Stimulated activated CD4-positive, alpha-beta T cell treated with anti-CD3 and anti-CD28 coated beads, Interleukin-15, amount 100 ng/mL, for 1 hour (primary cell): Measurements from ENCODE around the gene CBX4.
A peak's percentile ranks its signal among the peaks of the same experiment; 100 is the strongest.

Source experiments
- DNase-seq, 2 donors: peaks; one replicate each; pipeline ENCODE4 v3.0.0-alpha.2; 2020; ENCODE audit warnings: low read depth in 1 of 2, low spot score in 1 of 2

Gene CBX4

DNA sequence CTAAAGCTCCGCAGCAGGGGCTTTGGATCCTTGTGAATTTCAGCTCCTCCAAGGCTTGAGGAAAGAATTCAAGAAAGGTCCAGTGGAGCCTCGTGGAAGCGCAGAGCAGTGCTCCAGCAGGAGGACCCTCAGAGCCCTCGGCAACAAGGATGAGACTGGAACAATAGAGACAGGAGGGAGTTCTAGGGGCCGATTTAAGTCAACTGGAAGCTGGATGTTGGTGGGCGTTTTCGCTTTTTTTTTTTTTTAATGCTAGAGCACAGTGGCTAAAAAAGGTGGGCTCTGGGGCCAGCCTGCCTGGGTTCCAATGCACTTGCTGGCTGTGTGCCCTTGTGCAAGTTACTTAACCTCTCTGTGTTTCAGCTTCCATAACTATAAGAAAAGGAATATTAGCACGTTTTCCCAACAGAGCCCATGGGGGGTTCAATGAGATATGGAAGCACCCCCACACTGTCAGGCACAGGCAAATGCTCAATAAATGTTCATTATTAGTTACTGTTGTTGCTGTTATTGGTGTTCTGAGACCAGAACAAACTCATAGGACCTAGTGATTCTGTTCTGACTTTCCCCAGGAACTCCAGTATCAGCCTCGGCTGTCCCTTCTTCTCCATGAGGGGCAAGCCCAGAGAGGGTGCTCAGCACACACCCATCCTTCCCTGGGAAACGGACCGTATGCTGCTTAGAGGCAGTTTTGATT, 37.1 kb downstream of the CBX4 start:
- no peak for DNase-seq

DNA sequence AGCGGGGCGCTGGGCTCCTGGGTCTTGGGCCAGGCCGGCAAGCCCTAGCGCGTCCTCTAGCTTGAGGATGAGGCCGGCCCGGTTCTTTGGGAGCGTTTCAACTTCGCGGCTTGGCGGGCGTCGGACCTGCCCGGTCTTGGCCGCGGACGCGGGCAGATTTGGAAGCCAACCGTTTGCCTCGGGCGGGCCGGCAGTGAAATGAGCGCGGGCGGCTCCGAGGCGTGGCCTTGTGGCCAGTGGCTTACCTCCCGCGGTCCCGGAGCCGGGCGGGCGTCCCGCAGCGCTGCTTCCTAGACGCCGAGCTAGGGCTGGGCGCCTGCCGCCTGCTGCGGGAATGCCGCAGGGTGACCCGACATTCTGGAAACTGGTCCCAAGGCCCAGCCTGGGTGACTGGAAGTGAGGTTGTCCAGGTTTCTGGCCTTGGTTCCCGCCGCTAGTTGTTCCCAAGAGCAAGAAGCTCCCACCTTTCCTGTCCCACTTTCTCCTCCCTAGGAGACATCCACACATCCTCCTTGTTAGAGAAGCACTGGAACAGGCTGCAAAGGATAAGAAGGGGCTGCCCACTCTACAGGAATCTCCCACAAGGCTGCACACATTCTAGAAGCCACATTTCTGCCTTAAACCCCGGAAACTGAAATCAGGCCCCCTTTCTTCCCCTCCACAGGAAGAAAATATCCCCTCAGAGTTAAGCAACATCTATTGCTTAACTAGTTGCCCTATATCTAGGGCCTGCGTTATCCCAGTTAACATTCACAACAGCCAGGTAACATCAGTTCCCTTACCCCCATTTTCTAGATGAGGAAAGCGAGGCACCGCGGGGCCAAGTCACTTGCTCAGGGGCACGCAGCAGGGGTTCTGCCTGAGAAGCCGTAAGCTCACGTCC, 37.8 kb downstream of the CBX4 start:
- DNase-seq, result no peak

DNA sequence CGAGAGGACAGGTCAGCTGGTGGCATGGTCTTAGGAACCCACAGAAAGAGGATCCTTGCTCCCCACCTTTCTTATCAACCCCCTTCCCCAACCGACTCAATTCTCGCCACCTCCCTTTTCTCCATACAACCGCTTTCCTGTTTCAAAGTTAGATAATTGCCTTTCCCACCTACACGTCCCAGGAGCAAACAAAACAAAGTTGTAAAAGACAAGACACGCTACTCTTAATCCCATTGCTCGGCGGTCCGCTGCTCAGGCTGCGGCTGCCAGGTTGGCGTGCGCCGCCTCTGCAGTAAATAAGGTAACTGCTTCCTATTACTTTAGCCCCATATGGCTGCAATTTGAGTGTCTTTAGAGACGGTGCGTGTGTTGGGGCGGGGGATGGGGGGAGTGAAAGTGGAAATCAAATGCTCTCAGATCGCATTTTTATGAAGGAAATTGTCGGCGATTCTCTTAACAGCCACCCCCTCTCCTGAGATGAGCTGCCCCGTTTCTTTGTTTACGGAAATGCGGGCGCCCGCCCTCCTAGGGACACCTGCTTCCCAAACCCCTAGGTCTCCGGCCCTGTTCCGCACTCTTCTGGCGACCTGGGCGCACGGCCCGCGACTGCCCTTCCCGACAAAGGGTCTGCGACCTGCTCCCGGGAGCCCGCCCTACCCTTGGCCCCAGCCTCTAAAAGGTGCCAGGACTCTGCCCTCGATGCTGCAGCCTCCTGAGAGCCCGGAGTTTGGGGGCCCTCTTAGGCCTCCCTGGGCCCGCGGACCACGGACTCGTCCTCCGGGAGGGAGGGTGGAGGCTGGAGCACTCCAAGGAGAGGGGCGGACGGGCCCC, 38.7 kb downstream of the CBX4 start:
- DNase-seq, result no peak

DNA sequence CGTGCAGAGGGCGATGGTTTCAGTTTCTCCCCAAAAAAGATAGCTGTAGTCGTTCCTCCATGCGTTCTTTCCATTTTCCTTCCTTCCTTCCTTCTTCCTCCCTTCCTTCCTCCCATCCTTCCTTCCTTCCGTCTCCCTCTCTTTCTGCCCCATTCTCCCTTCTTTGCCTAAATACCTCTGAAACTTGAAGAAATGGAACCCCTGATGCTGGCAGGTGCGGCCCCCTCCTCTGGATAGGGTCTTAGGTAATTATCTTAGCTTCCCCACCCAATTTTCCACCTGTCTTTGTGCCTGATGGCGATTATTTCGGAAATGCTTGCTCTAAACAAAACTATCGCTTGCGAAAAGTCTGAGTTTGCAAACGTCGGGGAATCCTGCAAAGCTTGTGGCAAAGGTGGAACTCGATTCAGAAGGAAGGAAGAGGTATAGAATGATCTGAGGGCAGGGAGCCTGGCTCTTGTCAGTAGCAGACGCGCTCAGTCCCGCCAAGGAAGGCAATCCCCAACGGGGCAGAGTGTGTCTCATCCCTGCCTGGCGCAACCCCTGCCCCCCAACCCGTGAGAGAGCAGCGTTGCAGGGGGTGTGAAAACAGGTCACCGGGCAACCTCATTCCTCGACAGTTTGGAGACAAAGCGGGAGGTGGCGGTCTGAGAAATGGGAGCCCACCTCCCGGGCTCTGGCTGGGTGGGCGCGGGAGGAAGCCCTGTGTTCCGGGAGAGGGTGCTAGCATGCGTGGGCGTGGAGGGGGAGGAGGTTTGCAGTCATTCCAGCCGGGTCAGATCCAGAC, 39.5 kb downstream of the CBX4 start:
- DNase-seq, result no peak

DNA sequence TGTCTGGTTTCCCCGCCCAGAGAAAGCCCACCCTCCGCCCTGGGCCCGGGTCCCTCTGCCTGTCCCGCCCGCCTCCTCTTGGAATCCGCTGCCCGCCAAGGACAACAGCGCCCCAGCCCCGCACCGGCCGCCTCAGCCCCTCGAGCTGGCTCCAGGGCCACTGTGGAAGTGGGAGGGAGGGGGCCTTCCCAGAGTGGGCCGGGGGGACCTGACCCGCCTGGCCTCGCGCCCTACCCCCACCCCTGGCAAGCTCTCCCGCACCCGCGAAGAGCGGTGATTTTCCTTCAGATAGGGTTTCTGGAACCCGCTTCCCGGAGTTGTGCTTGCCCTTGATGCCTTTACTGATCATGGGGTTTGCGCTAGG, 40.1 kb downstream of the CBX4 start:
- DNase-seq, result no peak

DNA sequence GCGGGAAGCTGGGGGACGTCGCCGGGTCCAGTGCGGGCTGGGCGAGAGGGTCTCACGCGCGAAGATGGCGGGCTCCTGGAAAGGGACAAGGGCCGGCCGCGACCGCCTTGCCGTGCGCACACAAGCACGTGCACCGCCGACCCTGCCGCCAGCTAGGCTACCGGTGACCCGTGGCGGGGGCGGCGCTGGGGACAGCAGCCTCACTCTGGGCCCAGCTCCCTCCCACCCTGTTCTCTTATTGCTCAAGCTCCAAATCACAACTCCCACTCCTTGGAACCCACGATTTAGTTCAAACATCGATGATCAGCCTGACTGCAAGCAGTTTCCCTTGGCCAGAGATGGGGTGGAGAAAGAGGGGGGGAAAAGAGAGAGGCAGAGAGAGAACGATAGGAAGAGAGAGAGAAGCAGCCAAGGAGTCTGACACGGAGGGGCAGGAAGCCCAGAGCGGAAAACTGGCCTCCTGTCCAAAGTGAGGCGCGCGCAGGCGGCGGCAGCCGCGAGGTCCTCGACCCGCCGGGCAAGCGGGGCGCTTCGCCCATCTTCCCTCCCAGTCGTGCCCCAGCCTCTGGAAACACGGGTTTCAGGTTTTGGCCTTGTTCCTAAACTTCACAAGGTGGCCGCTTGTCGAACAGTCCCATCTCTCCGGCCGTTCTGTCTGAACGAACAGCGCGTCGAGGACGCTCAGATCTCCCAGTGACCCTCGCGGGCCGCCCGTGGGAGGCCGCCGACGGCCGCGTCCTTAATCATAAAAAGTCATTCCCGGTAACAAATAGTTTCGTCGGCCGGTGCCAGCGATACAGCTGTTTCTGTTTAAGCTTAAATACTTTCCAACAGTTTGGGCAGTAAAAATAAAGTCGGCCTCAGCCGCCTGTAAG, 40.7 kb downstream of the CBX4 start:
- no peak for DNase-seq

DNA sequence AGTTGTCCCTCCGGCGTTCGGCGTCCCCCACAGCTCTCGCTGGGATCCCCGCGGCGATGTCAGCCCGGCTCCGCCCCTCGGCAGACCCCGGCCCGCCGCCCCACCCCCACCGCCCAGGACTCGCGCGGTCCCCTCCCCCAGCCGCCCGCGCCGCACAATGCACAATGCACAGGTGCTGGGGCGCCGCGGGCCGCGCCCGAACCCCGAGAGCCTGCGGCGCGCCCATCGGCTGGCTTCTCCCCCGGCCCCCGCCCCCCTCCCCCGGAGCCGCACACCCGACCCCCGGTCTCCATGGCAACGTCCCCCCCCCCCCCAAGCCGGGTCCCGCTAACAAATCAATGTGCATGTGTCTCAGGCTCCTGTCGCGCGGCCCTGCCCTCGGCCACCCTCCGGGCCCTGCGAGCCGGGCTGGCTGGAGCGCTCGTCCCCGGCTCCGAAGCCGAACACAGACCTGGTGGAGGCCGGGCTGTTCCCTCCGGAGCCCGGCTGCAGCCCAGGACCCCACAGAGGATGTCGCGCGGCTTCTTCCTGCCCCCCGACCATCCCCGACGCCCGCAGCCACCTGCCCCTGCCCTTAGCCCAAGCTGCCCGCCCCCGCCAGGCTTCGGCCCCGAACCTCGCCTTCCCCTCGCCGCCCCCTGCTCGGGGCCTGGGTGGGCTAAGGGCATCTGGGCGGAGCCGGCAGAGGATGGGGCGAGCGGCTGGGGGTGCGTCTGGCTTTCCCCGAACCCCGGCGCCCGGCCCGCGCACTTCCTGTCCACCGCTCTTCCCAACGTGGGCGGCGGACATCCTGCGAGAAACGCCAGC, 41.5 kb downstream of the CBX4 start:
- DNase-seq, result no peak

DNA sequence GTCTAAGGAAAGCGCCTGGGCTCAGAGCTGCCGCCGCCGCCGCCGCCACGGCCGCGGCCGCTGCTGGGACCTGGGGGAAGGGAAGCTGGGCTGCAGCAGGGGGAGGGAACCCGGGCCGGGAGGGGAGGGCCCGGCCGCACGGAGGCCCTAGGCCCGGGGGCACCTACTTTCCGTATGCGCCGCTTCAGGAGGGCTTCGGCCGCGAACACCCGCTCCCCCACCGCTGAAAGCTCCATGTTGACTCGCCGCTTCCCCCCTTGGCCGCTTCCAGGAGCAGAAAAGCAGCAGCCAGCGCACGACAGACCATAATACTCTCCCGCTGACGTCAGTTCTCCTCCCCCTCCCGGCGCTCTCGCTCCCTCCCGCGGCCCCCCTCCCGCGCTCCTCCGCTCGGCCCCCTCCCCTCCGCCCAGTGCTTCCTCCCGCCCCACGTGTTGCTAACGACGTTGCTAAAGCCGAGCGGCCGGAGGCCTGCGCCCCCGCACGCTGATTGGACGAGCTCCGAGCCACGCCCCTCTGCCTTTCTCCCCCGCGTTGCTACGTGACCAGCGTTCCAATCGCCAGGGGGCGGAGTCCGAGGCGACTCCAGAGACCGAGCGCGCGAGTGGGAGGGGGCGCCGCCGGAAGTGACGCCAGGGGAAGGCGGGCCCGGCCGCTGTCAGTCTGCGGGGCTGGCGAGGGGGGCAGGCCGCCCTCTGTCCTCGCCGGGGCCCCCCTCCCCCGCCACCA, 42.3 kb downstream of the CBX4 start, which contains the start of gene CBX8:
TSS of gene CBX8 (minus strand) at position 315 of the 729 bp plus-strand sequence. CDS start at position 236, 79 bp downstream.
- peak; percentile 97 for DNase-seq

DNA sequence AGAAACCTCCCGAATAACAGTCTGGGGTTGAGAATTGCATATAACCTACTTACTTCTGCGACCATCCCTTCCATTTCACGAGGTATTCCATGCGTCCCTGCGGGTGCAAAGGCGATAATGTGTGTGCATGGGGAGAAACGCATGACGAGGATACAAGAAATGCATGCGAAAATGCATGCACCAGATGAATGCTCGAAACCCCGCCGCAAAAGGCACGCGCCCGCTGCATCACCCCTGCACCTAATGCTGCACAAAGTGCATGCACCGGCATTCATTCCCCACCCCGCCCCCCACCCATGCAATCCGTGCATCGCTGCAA, 42.8 kb downstream of the CBX4 start:
- DNase-seq, result no peak

DNA sequence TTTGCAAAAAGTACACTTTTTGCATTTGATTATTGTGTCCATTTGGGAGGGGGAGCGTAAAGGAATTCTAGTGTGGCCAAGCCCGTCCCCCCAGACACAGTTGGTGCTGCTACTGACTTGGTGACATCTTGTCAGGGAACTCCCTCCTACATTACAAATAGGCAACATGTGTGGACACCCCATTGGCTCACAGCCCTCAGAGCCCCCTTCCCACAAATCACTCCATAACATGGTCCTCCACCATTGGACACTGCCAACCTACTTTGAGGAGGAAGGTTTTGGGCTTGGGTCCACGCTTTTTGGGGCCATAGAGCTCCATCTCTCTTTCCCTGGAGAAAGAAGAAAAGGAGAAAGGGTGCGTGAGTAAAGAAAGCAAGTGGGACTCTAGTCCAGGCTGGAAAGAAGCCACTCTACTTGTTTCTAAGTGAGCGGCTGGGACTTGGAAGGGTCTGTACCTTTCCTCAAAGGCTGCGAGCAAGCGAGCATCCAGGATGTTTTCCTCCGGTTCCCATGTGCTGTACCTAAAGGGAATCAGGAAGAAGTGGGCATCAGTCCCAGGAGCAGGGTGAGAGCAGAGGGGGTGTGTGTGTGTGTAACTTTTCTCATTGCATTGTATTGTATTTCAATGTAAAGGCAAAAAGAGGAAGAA, 43.3 kb downstream of the CBX4 start:
- DNase-seq, result no peak

DNA sequence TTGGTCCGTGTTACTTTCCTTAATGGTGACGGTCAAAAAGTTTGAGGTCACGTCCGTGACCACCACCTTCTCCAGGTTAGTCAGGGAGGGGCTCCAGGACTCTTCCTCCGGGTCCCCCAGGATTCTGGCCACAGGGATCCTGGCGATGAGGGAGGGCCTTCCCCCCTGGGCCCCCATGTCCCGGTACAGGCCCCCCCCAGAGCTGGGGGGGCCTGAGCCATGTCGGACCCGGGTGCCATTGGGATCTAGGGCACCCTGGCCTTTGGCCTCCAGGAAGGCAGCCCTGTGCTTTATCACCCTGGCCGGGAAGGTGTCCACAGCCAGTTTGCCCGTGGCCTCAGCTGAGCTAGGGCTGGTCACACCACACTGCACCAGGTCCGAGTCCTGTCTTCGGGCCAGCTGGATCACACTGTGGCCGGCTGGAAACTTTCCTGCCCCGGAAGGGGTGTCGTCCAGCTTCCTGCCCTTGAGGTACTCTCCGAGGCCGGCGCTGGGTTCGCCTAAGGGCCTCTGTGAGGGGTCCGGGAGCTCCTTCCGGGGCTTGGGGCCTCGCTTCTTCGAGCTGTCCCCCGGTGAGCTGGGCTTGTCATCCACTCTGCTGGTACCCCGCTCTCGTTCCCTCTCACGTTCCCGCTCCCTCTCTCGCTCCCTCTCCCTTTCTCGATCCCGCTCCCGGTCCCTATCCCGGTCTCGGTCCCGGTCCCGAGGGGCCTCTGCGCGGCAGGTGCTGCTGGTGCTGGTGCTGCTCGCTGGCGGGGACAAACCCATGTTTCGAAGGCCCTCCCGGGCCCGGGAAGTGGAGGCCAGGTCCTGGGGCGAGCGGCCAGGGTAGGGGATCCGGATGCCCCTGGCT, 44.4 kb downstream of the CBX4 start:
- DNase-seq, result no peak

DNA sequence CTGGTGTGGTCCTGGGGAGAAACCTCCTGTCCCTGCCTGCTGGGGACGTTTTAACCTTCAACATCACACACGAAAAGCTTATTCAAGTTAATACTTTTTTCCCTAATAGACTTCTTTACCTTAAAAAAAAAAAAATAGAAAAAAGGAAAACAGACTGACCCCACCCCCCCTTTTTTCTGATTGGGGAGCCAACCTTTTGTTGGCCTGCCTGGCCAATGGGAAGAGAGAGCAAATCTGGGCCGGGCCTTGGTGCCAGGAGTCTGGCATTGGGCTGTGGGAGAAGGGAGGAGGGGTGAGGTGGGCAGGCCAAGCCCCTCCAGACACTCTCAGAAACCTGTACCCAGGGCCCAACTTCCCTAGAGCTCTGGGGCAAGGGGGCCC, 45.3 kb downstream of the CBX4 start:
- no peak for DNase-seq

DNA sequence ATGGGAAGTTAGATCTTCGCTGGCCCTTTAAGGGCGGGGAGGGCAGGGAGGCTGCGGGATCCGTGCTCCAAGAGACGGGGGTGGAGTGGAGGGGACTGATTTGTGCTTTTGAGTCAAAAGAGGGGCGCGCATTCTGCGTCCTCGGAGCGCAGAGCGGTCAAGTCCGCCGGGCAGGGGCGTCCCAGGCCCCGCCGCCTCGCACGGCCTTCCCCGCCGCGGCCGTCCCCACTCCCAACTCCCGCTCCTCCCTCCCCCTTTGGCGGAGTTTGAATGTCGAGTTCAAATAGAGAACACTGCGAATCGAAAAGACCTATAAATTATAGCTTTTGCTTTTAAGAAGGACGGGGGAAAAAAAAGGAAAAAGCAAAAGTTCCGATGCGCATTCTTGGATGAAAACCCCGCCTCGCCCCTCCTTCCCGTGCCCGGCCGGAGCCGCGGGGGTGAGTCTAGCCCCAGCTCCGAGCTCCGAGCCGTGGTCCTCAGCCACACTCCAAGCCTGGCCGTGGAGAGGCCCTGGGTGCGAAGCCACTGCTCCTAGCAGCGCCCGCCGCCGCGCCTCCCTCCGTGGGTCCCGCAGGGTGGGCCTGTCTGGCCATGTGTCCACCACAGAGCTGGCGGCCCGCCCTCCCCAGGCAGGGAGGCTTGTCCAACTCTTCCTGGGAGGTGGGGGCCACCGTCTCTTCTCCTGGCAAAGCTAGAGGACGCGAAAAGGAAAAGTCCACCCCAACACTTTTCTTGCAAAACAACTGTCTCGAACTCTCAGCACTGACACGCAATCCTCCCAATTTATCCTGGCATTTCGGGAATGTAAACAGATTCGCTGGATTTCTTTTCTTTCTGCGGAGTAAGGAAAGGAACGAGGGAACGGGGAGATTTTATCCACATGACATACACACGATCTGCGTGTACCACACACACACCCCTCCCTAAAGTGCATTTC, 46.0 kb downstream of the CBX4 start:
- DNase-seq, result no peak

DNA sequence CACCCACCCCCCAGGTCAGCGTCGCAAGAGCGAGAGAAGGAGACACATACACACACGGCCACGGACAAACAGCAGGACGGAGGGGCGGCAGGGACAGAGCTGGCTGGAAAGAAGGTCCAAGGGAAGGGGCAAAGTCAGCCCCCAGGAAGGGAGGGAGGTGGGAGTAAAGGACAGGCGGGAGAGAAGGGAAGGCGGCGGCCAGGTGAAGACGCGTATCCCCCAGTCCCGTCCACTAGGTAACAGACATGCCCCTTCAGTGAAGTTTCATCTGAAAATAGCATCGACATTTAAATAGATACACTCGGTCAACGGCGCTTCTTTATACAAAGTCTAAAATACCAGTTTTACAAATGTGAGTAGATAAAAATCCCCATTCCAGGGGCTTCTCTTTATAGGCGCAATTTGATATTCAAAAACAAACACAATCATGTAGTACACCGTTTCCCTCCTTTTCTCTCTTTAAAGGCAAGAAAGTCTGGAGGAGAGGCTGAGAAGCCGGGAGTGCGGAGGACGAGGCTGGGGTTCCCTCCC, 46.8 kb downstream of the CBX4 start:
- DNase-seq, result no peak

DNA sequence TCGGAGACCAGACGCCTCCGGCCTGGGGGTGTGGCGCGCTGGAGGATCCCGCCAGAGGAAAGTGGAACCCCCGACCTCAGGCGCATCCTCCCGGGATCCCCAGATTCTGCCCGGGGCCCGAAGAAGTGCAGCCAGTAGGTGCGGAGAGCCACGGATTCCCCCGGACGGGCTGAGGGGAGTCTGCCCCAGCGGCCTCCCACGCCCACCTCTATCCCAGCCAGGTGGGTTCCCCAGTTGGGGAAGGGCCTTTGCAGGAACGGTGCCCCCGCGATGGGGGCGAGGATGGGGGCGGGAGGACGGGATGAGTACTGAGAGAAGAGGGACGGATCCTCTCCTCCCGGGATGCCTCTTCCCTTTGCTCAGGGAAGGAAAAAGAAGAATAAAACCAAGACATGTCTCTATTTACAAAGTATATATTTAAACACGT, 47.5 kb downstream of the CBX4 start:
- DNase-seq, result no peak
